Stomach (tissue), 9 donors: ENCODE results near the gene MSTN. TPM values are rescaled to one million over a fixed set of nuclear protein-coding genes. Genes with fewer than 3 reads are reported as not detected.

Experiments used
- DNase-seq, 2 donors: peaks; one replicate each; pipeline versions ENCODE4 v3.0.0 to v3.0.0-alpha.2; 2013 to 2019
- H3K27ac ChIP-seq, 5 donors: fragments of 200-600 bp in 4 of 5; sonication (generic) in 4 of 5; one replicate each; pipeline ENCODE4 v1.5.1; 2013 to 2019; ENCODE audit warnings: mild to moderate bottlenecking in 1 of 5, moderate library complexity in 1 of 5
- H3K27me3 ChIP-seq, 3 donors: fragments of 200-600 bp; sonication (generic); one replicate each; pipeline ENCODE4 v1.5.1; 2017 to 2019; ENCODE audit warnings: mixed run types in 1 of 3
- H3K36me3 ChIP-seq, 4 donors: fragments of 200-600 bp; sonication (generic); 1 replicate in 3 of 4; 2 replicates in 1 of 4; pipeline ENCODE4 v1.5.1; 2016 to 2019
- H3K4me1 ChIP-seq, 4 donors: fragments of 200-600 bp; sonication (generic); one replicate each; pipeline ENCODE4 v1.5.1; 2016 to 2019
- H3K4me3 ChIP-seq, 4 donors: fragments of 200-600 bp; sonication (generic) in 3 of 4; one replicate each; pipeline ENCODE4 v1.5.1; 2016 to 2019; ENCODE audit warnings: mild to moderate bottlenecking in 1 of 4
- H3K9me3 ChIP-seq, 4 donors: fragments of 200-600 bp; sonication (generic); one replicate each; pipeline ENCODE4 v1.5.1; 2016 to 2019
- CTCF ChIP-seq, 7 experiments: fragments of 450-650 bp in 4 of 7; fragments of 200-600 bp in 3 of 7; sonication (generic) in 3 of 7; IDR thresholded peaks; one replicate each; pipeline ENCODE4 v1.5.1; 2016 to 2019; ENCODE audit warnings: antibody characterized with exemption in 7 of 7, control low read depth in 2 of 7, mild to moderate bottlenecking in 1 of 7
- EP300 ChIP-seq: sonication (generic); formaldehyde crosslinking; IDR thresholded peaks from one replicate; pipeline ENCODE4 v1.6.1; 2017; ENCODE audit warnings: antibody characterized with exemption
- POLR2A ChIP-seq, 4 donors: fragments of 450-650 bp; IDR thresholded peaks; one replicate each; pipeline ENCODE4 v1.6.1; 2016; ENCODE audit warnings: antibody characterized with exemption in 4 of 4, control low read depth in 2 of 4, mild to moderate bottlenecking in 1 of 4, moderate library complexity in 1 of 4
- POLR2AphosphoS5 ChIP-seq, 3 donors: sonication (generic); formaldehyde crosslinking; IDR thresholded peaks; one replicate each; pipeline ENCODE4 v1.6.1; 2016; ENCODE audit warnings: antibody characterized with exemption in 3 of 3
- WGBS, 5 donors: extraction: QIAGEN DNeasy Blood & Tissue Kit in 3 of 5; methylation state at CpG; one replicate each; pipeline versions ENCODE4 v1.1.5 to v1.1.7; 2013 to 2018; 5-methylcytosine and 5-hydroxymethylcytosine counted together
- intact Hi-C: fragments of 100-400 bp; cut with DNase I; formaldehyde crosslinking; loops from one replicate; pipeline ENCODE4 v1.15.1; 2023; ENCODE audit warnings: low total_unique reads
- polyA plus RNA-seq, 3 donors: library from polyadenylated mRNA; stranded (reverse); fragments of 200-250 nt; gene quantifications; one replicate each; pipeline ENCODE4 v1.2.3, GENCODE V29; 2013
- total RNA-seq, 5 donors: library from RNA; depleted of rRNA; stranded (reverse); fragments of >200 nt; gene quantifications; one replicate each; pipeline versions ENCODE4 v1.1.0 to v1.2.3, GENCODE V29; 2014 to 2016
- donor health status: healthy with polysubstance abuse.
- donor health status: Bipolar disorder and iron deficiency.
- donor health status: healthy.

The MSTN gene
- total and polyA plus RNA-seq, 8 donors, result 0.45 to 2.0 (median 0.46) TPM; not detected in 5

- Histone ChIP-seq H3K27ac (no peak overlapping the region), H3K27me3 (no peaks in the 10 kb centered on the region), H3K4me3 (no peak overlapping the region), H3K9me3 (no peaks in the 10 kb centered on the region), H3K36me3 (no peaks in the 10 kb centered on the region), H3K4me1 (no peaks in the 10 kb centered on the region)
- TF ChIP-seq EP300, result no peak
- no peak for TF ChIP-seq POLR2A (IDR thresholded peaks at IDR 0.05)
- TF ChIP-seq CTCF (IDR thresholded peaks at IDR 0.05), result no peak
- no peak for TF ChIP-seq POLR2AphosphoS5 (IDR thresholded peaks at IDR 0.05)
- no peak for DNase-seq
- intact Hi-C loops, result no loop called here
- 86 to 94% (median 88%) methylated on average over 2 of the region's 2 CpGs for WGBS, 5 donors
These were observed 1.9 kb downstream of the MSTN start for GRCh38 chr2:190060626-190061025.

- no peak for DNase-seq
- no peaks in the 10 kb centered on the region for H3K27me3 ChIP-seq
- no peak for TF ChIP-seq EP300
- no peak for TF ChIP-seq CTCF (IDR thresholded peaks at IDR 0.05)
- TF ChIP-seq POLR2A (IDR thresholded peaks at IDR 0.05), result no peak
- no peak for TF ChIP-seq POLR2AphosphoS5 (IDR thresholded peaks at IDR 0.05)
- 92 to 98% (median 96%) methylated on average over 4 of the region's 4 CpGs for WGBS, 5 donors
- H3K9me3 ChIP-seq, result no peaks in the 10 kb centered on the region
- intact Hi-C loops, result no loop called here
- no peak overlapping the region for H3K4me3 ChIP-seq
- H3K27ac ChIP-seq, result no peak overlapping the region
- H3K36me3 ChIP-seq, result no peaks in the 10 kb centered on the region
- H3K4me1 ChIP-seq, result no peaks in the 10 kb centered on the region
These were observed 2.5 kb downstream of the MSTN start for GRCh38 chr2:190060019-190060418.

GRCh38 chr2:190053426-190053825 lies 9.1 kb downstream of the MSTN start:
- no peaks in the 10 kb centered on the region for H3K27me3 ChIP-seq

GRCh38 chr2:190052307-190052706 lies 10.2 kb downstream of the MSTN start:
- H3K27me3 ChIP-seq, result no peaks in the 10 kb centered on the region
- no peak overlapping the region for H3K27ac ChIP-seq
- no peak overlapping the region for H3K4me3 ChIP-seq
- no peaks in the 10 kb centered on the region for H3K4me1 ChIP-seq
- TF ChIP-seq CTCF (IDR thresholded peaks at IDR 0.05) (no peak), POLR2A (IDR thresholded peaks at IDR 0.05) (no peak), EP300 (no peak), POLR2AphosphoS5 (IDR thresholded peaks at IDR 0.05) (no peak)
- intact Hi-C loops, result no loop called here
- no peaks in the 10 kb centered on the region for H3K9me3 ChIP-seq
- no peaks in the 10 kb centered on the region for H3K36me3 ChIP-seq
- DNase-seq, result no peak
- 87 to 93% (median 88%) methylated on average over 5 of the region's 5 CpGs for WGBS, 5 donors

More at GRCh38 chr2:190053426-190053825, 9.1 kb downstream of the MSTN start:
- intact Hi-C loops, result no loop called here
- Histone ChIP-seq H3K4me3 (no peak overlapping the region), H3K9me3 (no peaks in the 10 kb centered on the region), H3K27ac (no peak overlapping the region), H3K4me1 (no peaks in the 10 kb centered on the region), H3K36me3 (no peaks in the 10 kb centered on the region)
- no peak for TF ChIP-seq POLR2AphosphoS5 (IDR thresholded peaks at IDR 0.05)
- no peak for TF ChIP-seq EP300
- TF ChIP-seq POLR2A (IDR thresholded peaks at IDR 0.05), result no peak
- no peak for TF ChIP-seq CTCF (IDR thresholded peaks at IDR 0.05)
- 26 to 54% (median 43%) methylated on average over 5 of the region's 5 CpGs for WGBS, 5 donors
- DNase-seq, result no peak
